Calu3 (cell line): ENCODE measurements around the gene CNGA1. TPM values are rescaled to one million over a fixed set of nuclear protein-coding genes. Genes with fewer than 3 reads are reported as not detected.
"Not testable (repeated sequence)": the region's sequence is repeated elsewhere in the genome, so short reads cannot be mapped to it uniquely, and the experiment has no call there.

Source experiments
- BruUV-seq: library from RNA; stranded (reverse); fragments of 400-500 nt; replicated peaks from 2 replicates; lab custom pipeline; 2021; lab: Mats Ljungman, UMichigan
- CTCF ChIA-PET: fragments of 300-600 bp; sonication (Branson Sonifier 250); formaldehyde crosslinking; loops from one replicate; lab custom pipeline; 2022; ENCODE audit warnings: antibody characterized with exemption; lab: Charles Lee
- DNase-seq: peaks from one replicate; pipeline ENCODE4 v3.0.0; 2022
- H3K27ac Mint-ChIP-seq: one replicate; pipeline ENCODE4 v1.8.0; 2022; ENCODE audit warnings: mixed read lengths; ENCODE audit not compliant: unreplicated experiment
- H3K27me3 Mint-ChIP-seq: one replicate; pipeline ENCODE4 v1.8.0; 2022; ENCODE audit warnings: mixed read lengths; ENCODE audit not compliant: unreplicated experiment
- H3K36me3 Mint-ChIP-seq: one replicate; pipeline ENCODE4 v1.8.0; 2022; ENCODE audit warnings: mild to moderate bottlenecking, moderate library complexity, mixed read lengths; ENCODE audit not compliant: insufficient read depth, unreplicated experiment
- H3K4me1 Mint-ChIP-seq: one replicate; pipeline ENCODE4 v1.8.0; 2022; ENCODE audit warnings: mild to moderate bottlenecking, low read depth, mixed read lengths; ENCODE audit not compliant: unreplicated experiment
- H3K4me3 Mint-ChIP-seq: one replicate; pipeline ENCODE4 v1.8.0; 2022; ENCODE audit warnings: mild to moderate bottlenecking, low read depth, moderate library complexity, mixed read lengths; ENCODE audit not compliant: unreplicated experiment
- H3K9me3 Mint-ChIP-seq: one replicate; pipeline ENCODE4 v1.8.0; 2022; ENCODE audit warnings: low read depth, mixed read lengths; ENCODE audit not compliant: unreplicated experiment
- intact Hi-C: fragments of 100-400 bp; cut with micrococcal nuclease; formaldehyde crosslinking; loops from one replicate; pipeline ENCODE4 v1.10.0; 2022; ENCODE audit not compliant: unreplicated experiment
- total RNA-seq: library from RNA; stranded (reverse); gene quantifications from 2 replicates; pipeline ENCODE4 v1.2.3, GENCODE V29; 2022
- TF ChIP-seq, protein P1 (sequence below): fragments of 200-600 bp; IDR thresholded peaks from one replicate; pipeline ENCODE4 v1.8.0; 2022; ENCODE audit warnings: antibody characterized with exemption; ENCODE audit not compliant: unreplicated experiment

CNGA1 gene
- total RNA-seq, 1 experiment from 2014 or later = 2.4 TPM

DNA sequence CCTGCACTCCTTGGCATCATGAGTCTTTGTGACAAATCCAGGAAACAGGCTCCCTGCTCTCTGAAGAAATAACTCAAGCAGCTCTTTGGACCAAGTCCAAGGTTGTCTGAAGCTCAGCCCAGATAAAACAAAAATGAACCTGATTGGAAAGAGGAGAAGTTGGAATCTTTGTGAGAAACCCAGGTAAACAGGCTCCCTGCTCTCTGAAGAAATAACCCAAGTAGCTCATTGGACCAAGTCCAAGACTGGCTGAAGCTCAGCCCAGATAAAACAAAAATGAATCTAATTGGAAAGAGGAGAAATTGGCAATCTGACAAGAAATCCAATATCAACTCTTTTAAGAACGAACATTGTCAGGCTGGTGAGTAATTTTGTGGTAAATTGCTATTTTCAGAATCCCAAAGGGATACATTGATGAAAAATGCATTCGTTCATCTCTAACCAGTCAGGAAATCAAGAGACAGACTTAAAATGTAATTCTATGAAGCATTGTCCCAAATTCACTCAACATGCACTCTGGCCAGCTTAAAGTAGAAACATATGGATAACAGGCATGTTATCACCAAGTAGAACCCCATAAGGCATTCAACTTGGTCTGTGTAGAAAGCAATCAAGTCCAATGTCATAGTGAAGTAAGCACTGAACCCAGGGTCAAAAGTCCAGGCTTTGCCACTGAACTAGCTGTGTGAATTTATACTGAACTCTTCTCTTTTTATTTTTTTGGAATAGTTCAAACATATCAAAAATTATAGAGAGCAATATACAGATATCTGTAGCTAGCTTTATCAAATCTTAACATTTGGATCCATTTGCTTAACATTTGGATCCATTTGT, 85.3 kb downstream of the CNGA1 start:
- Mint-ChIP-seq H3K9me3 (peaks cover 3% of the 10 kb centered on the region), H3K27me3 (no peaks in the 10 kb centered on the region), H3K36me3 (no peaks in the 10 kb centered on the region), H3K4me3 (no peak overlapping the region), H3K4me1 (peaks cover 18% of the 10 kb centered on the region), H3K27ac (no peak overlapping the region)
- TF ChIP-seq, protein P1, sequence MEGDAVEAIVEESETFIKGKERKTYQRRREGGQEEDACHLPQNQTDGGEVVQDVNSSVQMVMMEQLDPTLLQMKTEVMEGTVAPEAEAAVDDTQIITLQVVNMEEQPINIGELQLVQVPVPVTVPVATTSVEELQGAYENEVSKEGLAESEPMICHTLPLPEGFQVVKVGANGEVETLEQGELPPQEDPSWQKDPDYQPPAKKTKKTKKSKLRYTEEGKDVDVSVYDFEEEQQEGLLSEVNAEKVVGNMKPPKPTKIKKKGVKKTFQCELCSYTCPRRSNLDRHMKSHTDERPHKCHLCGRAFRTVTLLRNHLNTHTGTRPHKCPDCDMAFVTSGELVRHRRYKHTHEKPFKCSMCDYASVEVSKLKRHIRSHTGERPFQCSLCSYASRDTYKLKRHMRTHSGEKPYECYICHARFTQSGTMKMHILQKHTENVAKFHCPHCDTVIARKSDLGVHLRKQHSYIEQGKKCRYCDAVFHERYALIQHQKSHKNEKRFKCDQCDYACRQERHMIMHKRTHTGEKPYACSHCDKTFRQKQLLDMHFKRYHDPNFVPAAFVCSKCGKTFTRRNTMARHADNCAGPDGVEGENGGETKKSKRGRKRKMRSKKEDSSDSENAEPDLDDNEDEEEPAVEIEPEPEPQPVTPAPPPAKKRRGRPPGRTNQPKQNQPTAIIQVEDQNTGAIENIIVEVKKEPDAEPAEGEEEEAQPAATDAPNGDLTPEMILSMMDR = no peak
- intact Hi-C loops = loop anchor here (2.0 to 5.0 kb wide), 2 partner anchors 226 to 244 kb away; no protein-coding TSS in a partner anchor
- DNase-seq = peak; percentile 22
- no TSS peak for BruUV-seq
- CTCF ChIA-PET = no interaction called here

DNA sequence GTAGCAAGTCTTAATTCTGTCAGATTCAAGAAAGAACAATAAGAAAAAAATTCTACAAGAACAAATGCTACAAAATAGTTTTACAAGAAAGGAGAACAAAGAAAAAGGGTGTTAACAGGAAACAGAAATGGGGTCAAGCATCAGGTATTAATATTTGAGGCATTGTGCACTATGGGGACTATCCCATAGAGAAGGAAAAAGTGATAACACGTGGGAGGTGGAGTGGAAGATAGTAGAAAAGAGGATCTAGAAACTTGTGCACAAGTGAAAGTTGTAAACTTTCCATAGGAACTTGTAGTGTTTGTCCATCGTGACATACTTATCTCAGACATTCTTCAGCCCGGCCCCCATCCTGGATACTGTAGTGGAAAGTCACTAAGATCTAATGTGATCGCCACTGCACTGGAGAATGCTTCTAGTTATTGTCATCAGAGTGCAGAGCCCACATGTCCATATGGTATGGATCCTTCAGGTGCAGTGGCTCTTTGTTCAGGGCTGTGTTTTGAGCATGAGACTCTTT, 86.7 kb downstream of the CNGA1 start:
- intact Hi-C loops = loop anchor here (2.0 to 5.0 kb wide), 5 partner anchors 73 to 242 kb away; partner anchors contain the start of genes CNGA1 and NIPAL1
- TF ChIP-seq, protein P1 = no peak
- CTCF ChIA-PET = no interaction called here
- no peaks in the 10 kb centered on the region for H3K27me3 Mint-ChIP-seq
- H3K4me3 Mint-ChIP-seq = no peak overlapping the region
- DNase-seq = no peak
- H3K4me1 Mint-ChIP-seq = peaks cover 18% of the 10 kb centered on the region
- BruUV-seq = no TSS peak
- H3K27ac Mint-ChIP-seq = no peak overlapping the region
- H3K9me3 Mint-ChIP-seq = peaks cover 3% of the 10 kb centered on the region
- H3K36me3 Mint-ChIP-seq = no peaks in the 10 kb centered on the region

DNA sequence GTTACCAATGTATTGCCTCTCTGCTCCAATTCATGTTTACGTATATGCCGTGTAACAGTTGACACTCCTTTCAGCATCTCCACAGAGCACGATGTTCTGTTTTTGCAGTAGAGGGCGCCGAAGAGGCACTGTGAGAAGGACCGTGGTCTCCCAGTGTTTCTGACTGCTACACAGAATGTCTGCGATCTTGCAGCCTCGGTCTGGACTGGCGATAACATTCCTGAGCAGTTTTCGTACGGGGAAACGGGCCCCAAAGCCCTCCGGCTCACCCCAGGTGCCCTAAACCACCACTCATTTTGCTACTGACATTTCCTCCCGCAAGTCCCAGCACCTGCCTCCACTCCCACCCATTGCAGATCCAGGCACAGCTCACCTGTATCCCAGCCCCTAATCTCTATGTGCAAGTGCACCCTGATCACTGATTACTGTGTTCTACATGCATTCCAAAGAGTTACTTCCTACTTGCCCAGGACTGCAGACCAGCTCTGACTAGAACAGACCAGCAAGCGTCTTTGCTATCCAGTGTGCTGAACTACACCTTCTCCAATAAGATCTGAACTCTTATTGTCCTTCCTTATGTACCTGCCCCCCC, 89.7 kb downstream of the CNGA1 start:
- TF ChIP-seq, protein P1 = peak; percentile 56
- Mint-ChIP-seq H3K27ac (peak overlapping the region; percentile 53), H3K36me3 (no peaks in the 10 kb centered on the region), H3K9me3 (no peaks in the 10 kb centered on the region), H3K4me3 (peak overlapping the region; percentile 73), H3K27me3 (no peaks in the 10 kb centered on the region), H3K4me1 (peaks cover 18% of the 10 kb centered on the region)
- CTCF ChIA-PET = interaction anchor here (1.0 kb wide), 1 partner anchor 348 kb away, joined by 3 read pairs; no protein-coding TSS in a partner anchor
- BruUV-seq = no TSS peak
- peak; percentile 67 for DNase-seq
- intact Hi-C loops = loop anchor here (2.0 to 5.0 kb wide), 4 partner anchors 76 to 216 kb away; partner anchors contain the start of genes CNGA1 and NIPAL1

DNA sequence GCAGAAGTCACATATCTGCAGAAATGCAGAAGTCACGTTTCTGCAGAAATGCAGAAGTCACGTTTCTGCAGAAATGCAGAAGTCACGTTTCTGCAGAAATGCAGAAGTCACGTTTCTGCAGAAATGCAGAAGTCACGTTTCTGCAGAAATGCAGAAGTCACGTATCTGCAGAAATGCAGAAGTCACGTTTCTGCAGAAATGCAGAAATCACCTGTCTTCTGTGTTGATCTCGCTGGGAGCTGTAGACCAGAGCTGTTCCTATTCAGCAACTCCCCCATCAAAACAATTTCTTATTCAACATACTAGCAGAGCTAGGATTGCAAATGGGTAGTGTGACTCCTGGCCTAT, 93.2 kb downstream of the CNGA1 start:
- H3K4me1 Mint-ChIP-seq = peaks cover 10% of the 10 kb centered on the region
- H3K27ac Mint-ChIP-seq, H3K4me3 Mint-ChIP-seq, DNase-seq, CTCF ChIA-PET, H3K27me3 Mint-ChIP-seq, H3K36me3 Mint-ChIP-seq, intact Hi-C loops, BruUV-seq, H3K9me3 Mint-ChIP-seq: not testable (repeated sequence)

DNA sequence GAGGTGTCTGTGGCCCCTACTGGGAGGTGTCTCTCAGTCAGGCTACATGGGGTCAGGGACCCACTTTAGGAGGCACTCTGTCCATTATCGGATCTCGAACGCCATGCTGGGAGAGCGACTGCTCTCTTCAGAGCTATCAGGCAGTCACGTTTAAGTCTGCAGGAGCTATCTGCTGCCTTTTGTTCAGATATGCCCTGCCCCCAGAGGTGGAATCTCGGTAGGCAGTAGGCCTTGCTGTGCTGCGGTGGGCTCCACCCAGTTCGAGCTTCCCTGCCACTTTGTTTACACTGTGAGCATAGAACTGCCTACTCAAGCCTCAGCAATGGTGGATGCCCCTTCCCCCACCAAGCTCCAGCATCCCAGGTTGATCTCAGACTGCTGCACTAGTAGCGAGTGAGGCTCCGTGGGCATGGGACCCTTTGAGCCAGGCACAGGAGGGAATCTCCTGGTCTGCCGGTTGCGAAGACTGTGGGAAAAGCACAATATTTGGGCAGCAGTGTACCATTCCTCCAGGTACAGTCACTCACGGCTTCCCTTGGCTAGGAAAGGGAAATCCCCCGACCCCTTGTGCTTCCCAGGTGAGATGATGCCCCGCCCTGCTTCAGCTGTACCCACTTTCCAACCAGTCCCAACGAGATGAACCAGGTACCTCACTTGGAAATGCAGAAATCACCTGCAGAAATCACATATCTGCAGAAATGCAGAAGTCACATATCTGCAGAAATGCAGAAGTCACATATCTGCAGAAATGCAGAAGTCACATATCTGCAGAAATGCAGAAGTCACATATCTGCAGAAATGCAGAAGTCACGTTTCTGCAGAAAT, 93.8 kb downstream of the CNGA1 start:
- intact Hi-C loops, DNase-seq, H3K4me3 Mint-ChIP-seq, H3K27me3 Mint-ChIP-seq, BruUV-seq, CTCF ChIA-PET, H3K27ac Mint-ChIP-seq, H3K9me3 Mint-ChIP-seq, H3K36me3 Mint-ChIP-seq: not testable (repeated sequence)
- H3K4me1 Mint-ChIP-seq = peaks cover 10% of the 10 kb centered on the region

DNA sequence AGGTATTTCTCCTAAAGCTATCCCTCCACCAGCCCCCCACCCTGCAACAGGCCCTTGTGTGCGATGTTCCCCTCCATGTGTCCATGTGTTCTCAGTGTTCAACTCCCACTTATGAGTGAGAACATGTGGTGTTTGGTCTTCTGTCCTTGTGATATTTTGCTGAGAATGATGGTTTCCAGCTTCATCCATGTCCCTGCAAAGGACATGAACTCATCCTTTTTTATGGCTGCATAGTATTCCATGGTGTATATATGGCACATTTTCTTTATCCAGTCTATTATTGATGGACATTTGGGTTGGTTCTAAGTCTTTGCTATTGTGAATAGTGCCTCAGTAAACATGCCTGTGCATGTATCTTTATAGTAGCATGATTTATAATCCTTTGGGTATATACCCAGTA, 99.3 kb downstream of the CNGA1 start:
- CTCF ChIA-PET, BruUV-seq, H3K27ac Mint-ChIP-seq, DNase-seq, H3K27me3 Mint-ChIP-seq, intact Hi-C loops, H3K9me3 Mint-ChIP-seq, H3K4me3 Mint-ChIP-seq: not testable (repeated sequence)
- Mint-ChIP-seq H3K4me1 (peaks cover 19% of the 10 kb centered on the region), H3K36me3 (peaks cover 26% of the 10 kb centered on the region)
